ENCODE results near the gene MPP2. TPM values are rescaled to one million over a fixed set of nuclear protein-coding genes. Genes with fewer than 3 reads are reported as not detected.

MPP2 gene
- total and polyA plus RNA-seq, 8 donors = 0.43 to 6.4 (median 1.8) TPM

GRCh38 chr17:43906951-43907424 is 348 bp downstream of the MPP2 start:
- DNase-seq = peak in 1 of 2 donors; percentile 60
- H3K4me3 ChIP-seq = peak overlapping the region; percentile 71 to 81 (median 76)
- intact Hi-C loops (cut with DNase I; ENCODE audit: low total_unique reads) = no loop called here
- H3K27me3 ChIP-seq = peaks cover 0 to 50% (median 32%) of the 10 kb centered on the region in 3 donors
- 0 to 4% (median 2%) methylated on average over 19 to 29 of the region's 29 CpGs for WGBS, 5 donors
- no peak for TF ChIP-seq POLR2AphosphoS5 (IDR thresholded peaks at IDR 0.05)
- no peak for TF ChIP-seq CTCF (IDR thresholded peaks at IDR 0.05)
- H3K9me3 ChIP-seq = no peaks in the 10 kb centered on the region
- peaks cover 31 to 36% (median 34%) of the 10 kb centered on the region in 4 donors for H3K4me1 ChIP-seq
- H3K36me3 ChIP-seq = no peaks in the 10 kb centered on the region
- peak overlapping the region; percentile 71 to 90 (median 88) for H3K27ac ChIP-seq

GRCh38 chr17:43905985-43906852 is 1.1 kb downstream of the MPP2 start:
- DNase-seq = peak; percentile 74 to 93
- peaks cover 31 to 38% (median 35%) of the 10 kb centered on the region in 4 donors for H3K4me1 ChIP-seq
- intact Hi-C loops (cut with DNase I; ENCODE audit: low total_unique reads) = no loop called here
- WGBS, 5 donors = 0 to 5% (median 3%) methylated on average over 3 to 37 of the region's 37 CpGs
- H3K27ac ChIP-seq = peak overlapping the region in 4 of 5 donors; percentile 87 to 90 (median 88)
- H3K27me3 ChIP-seq = peaks cover 0 to 50% (median 32%) of the 10 kb centered on the region in 3 donors
- H3K36me3 ChIP-seq = no peaks in the 10 kb centered on the region
- peak overlapping the region; percentile 71 to 81 (median 76) for H3K4me3 ChIP-seq
- TF ChIP-seq EP300 (IDR thresholded peaks at IDR 0.05) = no peak
- peak in 1 of 3 donors; percentile 12 for TF ChIP-seq POLR2AphosphoS5 (IDR thresholded peaks at IDR 0.05)
- TF ChIP-seq POLR2A (IDR thresholded peaks at IDR 0.05) = no peak
- no peak for TF ChIP-seq CTCF (IDR thresholded peaks at IDR 0.05)
- no peaks in the 10 kb centered on the region for H3K9me3 ChIP-seq

- Histone ChIP-seq H3K27ac (peak overlapping the region in 4 of 5 donors; percentile 87 to 90 (median 88)), H3K36me3 (no peaks in the 10 kb centered on the region), H3K4me1 (peaks cover 36 to 45% (median 42%) of the 10 kb centered on the region in 4 donors), H3K27me3 (peaks cover 0 to 50% (median 32%) of the 10 kb centered on the region in 3 donors), H3K4me3 (peak overlapping the region; percentile 71 to 81 (median 76)), H3K9me3 (no peaks in the 10 kb centered on the region)
- intact Hi-C loops (cut with DNase I; ENCODE audit: low total_unique reads) = no loop called here
- WGBS, 5 donors = 30 to 56% (median 49%) methylated on average over 3 of the region's 3 CpGs
- DNase-seq = peak in 1 of 2 donors; percentile 29
- TF ChIP-seq EP300 (IDR thresholded peaks at IDR 0.05) (no peak), POLR2A (IDR thresholded peaks at IDR 0.05) (no peak), POLR2AphosphoS5 (IDR thresholded peaks at IDR 0.05) (no peak), CTCF (IDR thresholded peaks at IDR 0.05) (no peak)
Observed at GRCh38 chr17:43905400-43905984, 1.8 kb downstream of the MPP2 start.

- no peak for DNase-seq
- intact Hi-C loops (cut with DNase I; ENCODE audit: low total_unique reads) = no loop called here
Observed at GRCh38 chr17:43901861-43902589, 5.3 kb downstream of the MPP2 start.

More at GRCh38 chr17:43901861-43902589, 5.3 kb downstream of the MPP2 start:
- H3K9me3 ChIP-seq = no peaks in the 10 kb centered on the region
- H3K27ac ChIP-seq = no peak overlapping the region
- peaks cover 27 to 38% (median 34%) of the 10 kb centered on the region in 4 donors for H3K4me1 ChIP-seq
- no peak overlapping the region for H3K4me3 ChIP-seq
- H3K27me3 ChIP-seq = peaks cover 0 to 25% (median 18%) of the 10 kb centered on the region in 3 donors
- H3K36me3 ChIP-seq = peaks cover 0 to 1% (median 0%) of the 10 kb centered on the region in 4 donors
- WGBS, 5 donors = 61 to 83% (median 67%) methylated on average over 4 to 7 of the region's 7 CpGs
- TF ChIP-seq EP300 (IDR thresholded peaks at IDR 0.05) (no peak), POLR2A (IDR thresholded peaks at IDR 0.05) (no peak), CTCF (IDR thresholded peaks at IDR 0.05) (no peak), POLR2AphosphoS5 (IDR thresholded peaks at IDR 0.05) (no peak)

Measured in stomach (tissue), 9 donors.